GM12872 (cell line): ENCODE measurements around the gene MSMP.

Source experiments
- TF ChIP-seq, protein P1 (sequence below): IDR thresholded peaks from 3 replicates; pipeline ENCODE4 v1.5.1; 2011; ENCODE audit warnings: low read depth, mild to moderate bottlenecking, low read length, moderate library complexity; ENCODE audit not compliant: insufficient read depth

MSMP gene

DNA sequence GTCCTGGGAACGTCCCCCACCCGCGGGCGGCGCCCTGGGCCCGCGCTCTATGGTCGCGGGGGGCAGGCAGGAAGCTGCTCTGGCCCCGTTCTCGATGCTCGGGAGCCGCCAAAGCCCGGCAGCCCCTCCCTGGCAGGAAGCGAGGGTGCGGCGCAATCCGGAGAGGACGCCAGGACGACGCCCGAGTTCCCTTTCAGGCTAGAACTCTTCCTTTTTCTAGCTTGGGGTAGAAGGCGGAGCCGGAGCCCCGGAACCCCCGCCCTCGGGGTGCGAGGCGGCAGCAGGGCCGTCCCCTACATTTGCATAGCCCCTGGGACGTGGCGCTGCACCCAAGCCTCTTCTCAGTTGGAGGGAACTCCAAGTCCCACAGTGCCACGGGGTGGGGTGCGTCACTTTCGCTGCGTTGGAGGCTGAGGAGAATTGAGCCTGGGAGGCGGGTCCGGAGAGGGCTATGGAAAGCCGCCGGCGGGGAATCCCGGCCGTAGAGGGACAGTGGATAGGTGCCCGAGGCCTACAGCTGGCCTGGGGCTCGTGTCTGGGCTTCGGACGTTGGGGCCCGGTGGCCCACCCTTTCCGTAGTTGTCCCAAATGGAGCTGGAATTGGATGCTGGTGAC lies 21.8 kb downstream of the MSMP start, which contains the start of the genes CREB3 and TLN1:
Gene CREB3 (plus strand): TSS at position 482 of the 615 bp plus-strand sequence. CDS start 107 bp downstream, at position 589.
Gene TLN1 (minus strand): TSS at position 11 of the 615 bp plus-strand sequence. CDS start 6,501 bp downstream, outside the sequence.
- TF ChIP-seq, protein P1, sequence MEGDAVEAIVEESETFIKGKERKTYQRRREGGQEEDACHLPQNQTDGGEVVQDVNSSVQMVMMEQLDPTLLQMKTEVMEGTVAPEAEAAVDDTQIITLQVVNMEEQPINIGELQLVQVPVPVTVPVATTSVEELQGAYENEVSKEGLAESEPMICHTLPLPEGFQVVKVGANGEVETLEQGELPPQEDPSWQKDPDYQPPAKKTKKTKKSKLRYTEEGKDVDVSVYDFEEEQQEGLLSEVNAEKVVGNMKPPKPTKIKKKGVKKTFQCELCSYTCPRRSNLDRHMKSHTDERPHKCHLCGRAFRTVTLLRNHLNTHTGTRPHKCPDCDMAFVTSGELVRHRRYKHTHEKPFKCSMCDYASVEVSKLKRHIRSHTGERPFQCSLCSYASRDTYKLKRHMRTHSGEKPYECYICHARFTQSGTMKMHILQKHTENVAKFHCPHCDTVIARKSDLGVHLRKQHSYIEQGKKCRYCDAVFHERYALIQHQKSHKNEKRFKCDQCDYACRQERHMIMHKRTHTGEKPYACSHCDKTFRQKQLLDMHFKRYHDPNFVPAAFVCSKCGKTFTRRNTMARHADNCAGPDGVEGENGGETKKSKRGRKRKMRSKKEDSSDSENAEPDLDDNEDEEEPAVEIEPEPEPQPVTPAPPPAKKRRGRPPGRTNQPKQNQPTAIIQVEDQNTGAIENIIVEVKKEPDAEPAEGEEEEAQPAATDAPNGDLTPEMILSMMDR, result 0 out of 3 replicates have a peak, but pooled peaks have one; percentile 21

DNA sequence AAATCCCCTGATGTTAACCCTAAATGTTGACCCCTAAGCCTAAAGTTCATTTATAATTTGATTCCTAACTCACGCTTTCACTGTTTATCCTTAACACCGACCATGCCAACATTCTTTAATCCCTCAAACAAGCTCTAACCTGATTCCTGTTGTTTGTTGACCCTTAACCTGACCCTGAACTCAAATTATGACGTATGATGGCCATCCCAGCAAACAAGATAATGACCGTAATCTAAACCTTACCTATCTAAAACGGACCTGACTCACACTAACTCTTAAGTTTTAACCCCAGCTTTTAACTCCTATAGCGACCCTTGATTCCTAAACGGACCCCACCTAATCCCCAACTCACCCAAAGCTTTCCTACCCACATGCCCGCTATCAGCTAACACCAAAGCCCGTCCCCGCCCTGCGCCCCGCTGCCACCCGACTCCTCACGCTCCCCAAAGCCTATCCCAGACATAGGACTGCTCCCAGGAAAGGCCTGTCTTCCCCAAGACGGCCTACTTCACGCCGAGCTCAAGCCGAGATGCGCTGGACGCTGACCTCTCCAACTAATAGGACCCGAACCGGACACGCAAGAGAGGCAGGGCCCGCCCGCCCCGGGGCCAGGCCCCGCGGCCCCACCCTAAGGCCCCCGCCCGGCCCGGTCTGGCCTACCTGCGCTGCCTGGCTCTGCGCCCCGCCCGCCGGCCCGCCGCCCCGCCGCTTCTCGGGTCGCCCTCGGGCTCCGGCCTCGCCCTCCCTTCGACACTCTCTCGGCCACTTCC lies 22.5 kb downstream of the MSMP start:
- TF ChIP-seq, protein P1, result no peak

DNA sequence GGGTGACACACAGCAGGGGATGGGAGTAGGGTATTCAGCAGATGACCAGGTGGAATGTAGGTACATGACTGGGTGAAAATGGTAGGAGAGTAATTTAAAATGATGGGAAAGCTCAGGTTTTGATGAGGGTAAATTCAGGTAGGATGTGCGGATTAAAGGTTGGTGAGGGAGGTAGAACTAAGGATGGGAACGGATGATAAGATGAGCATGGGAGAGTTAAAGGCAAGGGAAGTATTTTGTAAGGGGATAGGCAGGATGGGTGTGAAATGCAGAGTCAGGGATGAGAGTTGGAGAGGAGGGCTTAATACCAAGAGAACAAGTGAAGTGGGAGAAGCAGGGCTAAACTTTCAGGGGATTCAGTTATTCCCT lies 23.6 kb downstream of the MSMP start:
- TF ChIP-seq, protein P1, result no peak

DNA sequence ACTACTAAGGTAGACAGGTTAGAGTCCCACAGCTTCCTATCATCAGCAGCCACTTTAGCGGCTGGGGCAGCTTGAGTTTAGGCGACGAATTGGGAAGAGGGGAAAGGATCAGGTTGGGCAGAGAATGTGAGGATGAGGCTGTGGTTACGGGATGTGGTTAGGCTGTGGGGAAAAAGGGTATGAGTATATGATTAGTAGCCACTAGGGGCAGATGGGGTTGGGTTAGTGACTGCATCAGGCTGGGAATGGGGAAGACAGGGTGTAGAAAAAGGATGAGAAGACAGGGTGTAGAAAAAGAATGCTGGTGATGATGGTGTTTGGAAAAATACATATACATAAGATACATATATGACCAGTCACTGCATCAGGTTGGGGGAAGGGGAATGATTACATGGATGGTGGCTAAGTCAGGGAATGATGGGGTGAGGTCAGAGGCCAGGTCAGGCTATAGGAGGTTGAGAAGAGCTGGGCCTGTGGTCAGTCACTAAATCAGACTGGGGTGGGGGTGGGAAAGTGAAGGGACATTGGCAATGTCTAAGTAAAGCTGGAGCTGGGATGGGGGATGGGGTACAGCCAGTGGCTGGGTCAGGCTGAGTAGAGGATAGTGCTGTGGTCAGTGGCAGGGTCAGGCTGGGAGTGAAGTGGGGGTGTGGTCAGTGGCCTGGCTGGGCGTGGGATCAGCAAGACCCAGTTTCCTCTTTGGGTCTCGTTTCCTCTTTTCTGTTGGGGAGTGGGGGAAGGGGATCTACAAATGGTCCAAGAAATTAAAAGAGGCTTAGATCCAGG lies 24.2 kb downstream of the MSMP start:
- TF ChIP-seq, protein P1, result peak; percentile 72; the same call in 2 of the 3 replicates

DNA sequence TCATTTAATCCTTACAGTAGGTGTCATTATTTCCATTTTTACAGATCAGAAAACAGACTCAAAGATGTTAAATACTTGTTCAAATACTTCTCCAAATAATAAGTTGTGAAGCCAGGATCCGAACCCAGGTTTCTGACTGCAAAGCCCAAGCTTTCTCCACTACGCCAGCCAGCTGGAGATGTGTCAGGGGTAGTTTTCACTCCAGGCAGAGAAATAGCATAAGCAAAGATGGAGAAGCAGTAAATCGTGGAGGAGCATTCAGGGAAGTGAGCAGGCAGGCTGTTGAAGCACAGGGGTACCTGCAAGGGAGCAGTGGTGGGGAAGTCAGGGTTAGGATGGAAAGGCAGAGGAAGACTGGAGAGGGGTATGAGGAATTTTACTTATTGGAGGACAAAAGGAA lies 25.0 kb downstream of the MSMP start:
- TF ChIP-seq, protein P1, result no peak

DNA sequence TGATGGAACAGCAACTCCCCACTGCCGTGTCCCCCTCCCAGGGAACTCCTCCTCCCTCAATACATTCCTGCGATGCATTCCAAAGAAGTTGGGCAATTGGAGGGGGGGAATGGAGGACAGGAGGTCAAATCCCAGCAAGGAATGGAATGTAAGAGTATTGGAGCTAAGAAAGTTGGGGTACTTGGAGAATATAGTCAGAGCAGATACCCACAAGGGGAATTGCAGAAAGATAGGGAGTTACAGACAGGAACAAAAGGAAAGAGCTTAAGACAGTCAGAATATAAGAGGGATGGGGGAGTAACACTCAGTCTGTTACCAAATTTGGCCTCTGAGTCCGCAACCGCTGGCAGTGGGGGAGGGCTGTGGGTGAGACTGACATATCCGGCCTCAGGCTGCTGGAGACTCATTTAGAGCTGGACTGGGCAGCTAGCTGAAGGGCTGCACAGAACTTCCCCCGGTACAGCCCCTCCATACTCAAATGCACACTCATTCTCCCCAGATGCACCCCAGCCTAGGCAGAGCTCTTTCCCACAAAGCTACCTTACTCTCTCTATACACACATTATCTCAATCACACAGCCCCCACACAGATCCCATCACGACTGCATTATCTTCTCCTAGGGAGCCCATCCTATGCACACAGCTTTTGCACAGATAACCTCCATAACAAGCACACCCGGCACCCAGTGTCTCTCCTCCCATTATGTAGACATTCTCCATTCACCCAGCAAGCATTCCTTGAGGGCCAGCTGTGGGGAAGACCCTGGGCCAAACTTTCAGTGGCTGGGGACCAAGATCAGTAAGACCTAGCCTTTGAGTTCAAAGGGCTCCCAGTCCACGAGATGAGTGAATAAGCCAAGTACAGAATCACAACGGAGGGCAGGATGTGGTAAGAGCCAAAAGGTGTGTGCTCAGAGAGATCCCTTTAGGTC lies 25.8 kb downstream of the MSMP start:
- TF ChIP-seq, protein P1, result no peak
